GM21381 (cell line): ENCODE results near the gene LLGL2.
"Not testable (repeated sequence)": the region's sequence is repeated elsewhere in the genome, so short reads cannot be mapped to it uniquely, and the experiment has no call there.

Source experiments
- ATAC-seq: cut with Tn5 transposase; IDR thresholded peaks from one replicate; pipeline ENCODE4 v1.9.1; 2021; ENCODE audit warnings: mild to moderate bottlenecking, moderate library complexity; ENCODE audit not compliant: unreplicated experiment

LLGL2 gene

GRCh38 chr17:75568412-75569255 is 43.1 kb downstream of the LLGL2 start:
- no peak for ATAC-seq

DNA sequence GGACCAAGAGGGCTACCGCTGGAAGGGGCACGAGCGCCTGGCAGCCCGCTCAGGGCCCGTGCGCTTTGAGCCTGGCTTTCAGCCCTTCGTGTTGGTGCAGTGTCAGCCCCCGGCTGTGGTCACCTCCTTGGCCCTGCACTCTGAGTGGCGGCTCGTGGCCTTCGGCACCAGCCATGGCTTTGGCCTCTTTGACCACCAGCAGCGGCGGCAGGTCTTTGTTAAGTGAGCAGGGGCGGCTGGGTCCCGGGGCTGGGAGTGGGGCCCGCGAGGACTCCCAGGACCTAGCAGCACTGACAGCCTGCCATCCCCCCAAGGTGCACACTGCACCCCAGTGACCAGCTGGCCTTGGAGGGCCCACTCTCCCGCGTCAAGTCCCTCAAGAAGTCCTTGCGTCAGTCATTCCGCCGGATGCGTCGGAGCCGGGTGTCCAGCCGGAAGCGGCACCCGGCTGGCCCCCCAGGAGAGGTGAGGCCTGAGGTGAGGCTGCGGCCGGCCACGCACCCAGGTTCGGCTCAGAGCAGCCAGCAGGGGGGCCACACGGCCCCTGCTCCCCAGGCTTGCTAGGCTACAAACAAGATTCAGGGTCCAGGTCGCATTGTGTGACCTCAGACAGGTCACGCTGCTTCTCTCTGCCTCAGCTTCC is 44.7 kb downstream of the LLGL2 start:
- ATAC-seq, result no peak

DNA sequence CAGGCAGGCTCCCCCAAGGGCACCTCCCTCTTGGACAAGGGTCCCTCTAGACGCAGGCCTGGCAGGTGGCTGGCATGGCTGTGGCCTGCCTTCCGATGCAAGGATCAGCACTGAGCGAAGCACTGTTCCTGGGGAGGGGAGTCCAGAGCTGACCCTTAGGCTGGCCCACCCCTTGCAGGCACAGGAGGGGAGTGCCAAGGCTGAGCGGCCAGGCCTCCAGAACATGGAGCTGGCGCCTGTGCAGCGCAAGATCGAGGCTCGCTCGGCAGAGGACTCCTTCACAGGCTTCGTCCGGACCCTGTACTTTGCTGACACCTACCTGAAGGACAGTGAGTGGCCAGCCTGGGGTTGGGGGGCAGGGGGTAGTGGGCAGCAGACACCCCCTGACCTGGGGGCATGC is 45.3 kb downstream of the LLGL2 start:
- no peak for ATAC-seq

DNA sequence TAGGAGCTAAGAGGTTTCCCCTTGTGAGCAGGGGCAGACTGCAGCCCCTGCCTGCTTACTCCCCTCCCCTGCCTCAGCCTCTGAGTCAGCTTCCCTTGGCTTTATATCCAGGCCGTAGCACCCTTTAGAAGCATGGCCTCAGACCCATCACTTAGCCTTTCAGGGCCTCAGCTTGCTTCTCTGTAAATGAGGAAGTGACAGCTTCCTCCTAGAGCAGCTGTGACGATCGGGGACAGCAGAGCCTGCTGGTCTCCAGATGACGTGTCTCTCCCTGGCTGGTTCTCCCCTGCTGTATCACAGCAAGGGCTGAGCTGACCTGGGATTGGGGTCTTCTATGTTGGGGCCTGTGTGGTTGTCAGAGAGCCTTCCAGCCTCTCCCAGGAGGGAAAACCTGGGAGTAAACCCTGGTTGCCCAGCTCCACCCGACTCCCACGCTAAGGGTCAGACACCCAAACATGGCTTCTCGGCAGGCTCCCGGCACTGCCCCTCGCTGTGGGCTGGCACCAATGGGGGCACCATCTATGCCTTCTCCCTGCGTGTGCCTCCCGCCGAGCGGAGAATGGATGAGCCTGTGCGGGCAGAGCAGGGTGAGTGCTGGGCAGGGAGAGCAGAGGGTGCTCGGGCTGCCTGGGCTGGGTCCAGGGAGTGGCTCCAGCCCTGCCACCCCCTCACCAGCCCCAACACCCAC is 45.8 kb downstream of the LLGL2 start:
- no peak for ATAC-seq

DNA sequence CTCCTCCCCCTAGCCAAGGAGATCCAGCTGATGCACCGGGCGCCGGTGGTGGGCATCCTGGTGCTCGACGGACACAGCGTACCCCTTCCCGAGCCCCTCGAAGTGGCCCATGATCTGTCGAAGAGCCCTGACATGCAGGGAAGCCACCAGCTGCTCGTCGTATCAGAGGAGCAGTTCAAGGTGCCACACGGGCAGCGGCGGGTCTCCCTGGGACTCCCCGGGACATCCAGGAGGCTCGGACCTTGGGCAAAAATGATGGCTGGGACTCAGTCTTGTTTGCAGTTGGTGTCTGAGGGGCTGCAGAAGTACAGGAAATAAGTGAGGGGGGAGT is 46.4 kb downstream of the LLGL2 start:
- no peak for ATAC-seq

DNA sequence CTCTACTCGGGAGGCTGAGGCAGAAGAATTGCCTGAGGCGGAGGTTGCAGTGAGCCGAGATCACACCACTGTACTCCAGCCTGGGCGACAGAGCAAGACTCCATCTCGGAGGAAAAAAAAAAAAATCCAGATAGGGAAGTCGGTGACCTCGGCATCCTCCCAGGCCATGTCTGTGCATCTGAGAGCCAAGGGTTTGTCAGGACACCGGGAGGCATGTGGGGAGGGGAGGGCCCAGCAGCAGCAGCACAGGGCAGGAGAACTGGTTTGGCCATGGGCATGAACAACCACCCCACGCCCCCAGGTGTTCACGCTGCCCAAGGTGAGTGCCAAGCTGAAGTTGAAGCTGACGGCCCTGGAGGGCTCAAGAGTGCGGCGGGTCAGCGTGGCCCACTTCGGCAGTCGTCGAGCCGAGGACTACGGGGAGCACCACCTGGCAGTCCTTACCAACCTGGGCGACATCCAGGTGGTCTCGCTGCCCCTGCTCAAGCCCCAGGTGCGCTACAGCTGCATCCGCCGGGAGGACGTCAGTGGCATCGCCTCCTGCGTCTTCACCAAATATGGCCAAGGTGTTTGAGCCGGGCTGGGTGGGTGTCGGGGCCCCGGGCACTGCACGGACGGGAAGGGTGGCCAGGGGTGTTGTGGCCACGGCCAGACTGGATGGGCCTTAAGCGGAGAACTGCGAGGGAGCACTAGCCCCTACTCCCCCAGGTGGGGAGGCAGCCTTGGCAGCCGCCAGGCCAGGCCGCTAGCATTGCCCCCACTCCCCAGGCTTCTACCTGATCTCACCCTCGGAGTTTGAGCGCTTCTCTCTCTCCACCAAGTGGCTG is 47.4 kb downstream of the LLGL2 start:
- ATAC-seq, result no peak

DNA sequence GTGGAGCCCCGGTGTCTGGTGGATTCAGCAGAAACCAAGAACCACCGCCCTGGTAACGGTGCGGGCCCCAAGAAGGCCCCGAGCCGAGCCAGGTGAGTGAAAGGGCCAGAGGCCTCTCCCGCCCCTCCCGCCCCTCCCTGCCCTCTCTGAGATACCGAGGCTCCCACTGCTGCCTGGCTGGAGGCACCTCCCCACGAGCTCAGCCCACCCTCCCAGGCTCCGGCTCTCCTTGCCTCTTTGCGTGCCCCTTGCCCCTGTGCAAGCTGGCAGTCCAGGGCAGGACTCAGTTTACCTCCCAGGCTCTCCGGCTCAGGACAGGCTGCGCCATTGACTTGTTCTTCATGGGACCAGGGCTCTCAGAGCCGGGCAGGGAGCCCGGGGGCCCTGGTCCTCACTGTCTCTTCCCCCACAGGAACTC is 48.1 kb downstream of the LLGL2 start:
- no peak for ATAC-seq

DNA sequence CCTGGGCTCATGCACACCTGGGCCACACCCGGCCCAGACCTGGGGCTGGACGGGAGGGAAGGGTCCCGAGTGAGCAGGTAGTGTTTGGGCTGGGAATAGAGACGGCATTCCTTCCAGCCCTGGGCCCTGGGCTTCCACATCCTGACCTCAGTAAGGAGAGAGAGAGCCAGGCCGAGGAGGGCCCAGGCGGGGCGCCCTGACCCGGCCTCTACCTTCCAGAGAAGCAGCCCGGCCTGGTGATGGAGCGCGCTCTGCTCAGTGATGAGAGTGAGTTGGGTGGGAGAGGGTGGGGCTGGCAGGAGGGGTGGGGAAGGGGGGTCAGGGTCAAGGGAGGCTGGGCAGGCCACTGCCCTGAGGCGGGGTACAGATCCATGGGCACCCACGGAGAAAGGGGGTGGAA is 48.5 kb downstream of the LLGL2 start:
- ATAC-seq, result no peak

DNA sequence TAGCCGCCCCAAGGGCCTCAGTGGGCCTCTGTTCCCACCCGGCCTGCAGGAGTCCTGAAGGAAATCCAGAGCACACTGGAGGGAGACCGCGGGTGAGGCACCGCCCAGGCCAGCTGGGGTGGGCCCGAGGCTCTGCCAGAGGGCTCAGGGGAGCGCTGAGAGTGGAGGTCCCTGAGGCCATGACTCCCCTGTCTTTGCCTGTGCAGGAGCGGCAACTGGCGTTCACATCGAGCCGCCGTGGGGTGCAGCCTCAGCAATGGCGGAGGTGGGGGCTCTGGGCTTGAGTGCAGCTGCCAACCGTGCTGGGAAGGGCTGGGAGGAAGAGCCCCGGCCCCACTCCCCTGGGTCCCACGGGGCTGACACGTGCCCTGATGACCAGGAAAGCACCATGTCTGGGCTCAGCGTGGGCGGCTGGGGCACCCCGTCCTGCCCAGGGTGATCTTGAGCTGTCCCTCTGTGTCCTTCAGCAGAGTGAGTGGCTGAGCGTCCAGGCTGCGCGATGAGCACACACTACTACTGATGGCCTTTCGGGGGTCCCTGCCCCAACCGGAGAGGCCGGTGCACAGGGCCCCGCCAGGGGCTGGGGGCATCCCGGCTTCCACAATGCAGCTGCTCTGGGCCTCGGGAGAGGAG is 49.0 kb downstream of the LLGL2 start:
- no peak for ATAC-seq

DNA sequence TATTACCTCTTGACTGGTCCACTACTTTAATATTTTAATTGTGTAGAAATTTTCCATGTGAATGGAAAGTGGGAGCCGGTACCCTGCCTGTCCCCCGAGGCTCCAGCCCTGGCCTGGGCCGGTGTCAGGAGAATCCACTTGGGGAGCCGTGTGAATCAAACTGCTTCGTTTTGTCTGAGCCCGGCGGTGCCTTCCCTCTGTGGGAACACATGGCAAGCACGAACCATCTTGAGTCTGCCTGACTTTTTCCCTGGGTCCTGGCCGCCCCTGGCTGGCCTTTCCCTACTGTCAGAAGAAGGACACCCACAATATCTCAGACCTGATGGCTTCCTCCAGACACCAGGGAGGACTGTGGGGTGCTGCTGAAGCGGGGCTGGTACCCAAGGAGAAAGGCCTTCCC is 49.7 kb downstream of the LLGL2 start:
- ATAC-seq, result no peak

- ATAC-seq, result no peak
Observed at GRCh38 chr17:75575728-75576127, 50.2 kb downstream of the LLGL2 start.

DNA sequence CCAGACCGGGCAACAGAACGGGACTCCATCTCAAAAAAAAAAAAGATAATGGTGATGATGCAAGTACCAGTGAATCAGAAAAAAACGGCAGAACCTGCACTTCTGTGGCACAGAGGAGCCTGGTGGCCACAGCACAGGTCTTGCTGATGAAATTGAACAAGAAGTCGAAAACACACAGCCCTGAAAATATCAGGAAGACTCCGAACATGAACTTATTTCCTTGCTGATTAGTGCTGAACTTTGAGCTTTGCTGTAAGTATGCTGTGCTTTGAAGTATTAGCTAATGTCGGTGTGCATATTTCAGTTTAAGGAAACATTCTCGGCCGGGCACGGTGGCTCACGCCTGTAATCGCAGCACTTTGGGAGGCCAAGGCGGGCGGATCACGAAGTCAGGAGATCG is 51.2 kb downstream of the LLGL2 start:
- ATAC-seq, result no peak

DNA sequence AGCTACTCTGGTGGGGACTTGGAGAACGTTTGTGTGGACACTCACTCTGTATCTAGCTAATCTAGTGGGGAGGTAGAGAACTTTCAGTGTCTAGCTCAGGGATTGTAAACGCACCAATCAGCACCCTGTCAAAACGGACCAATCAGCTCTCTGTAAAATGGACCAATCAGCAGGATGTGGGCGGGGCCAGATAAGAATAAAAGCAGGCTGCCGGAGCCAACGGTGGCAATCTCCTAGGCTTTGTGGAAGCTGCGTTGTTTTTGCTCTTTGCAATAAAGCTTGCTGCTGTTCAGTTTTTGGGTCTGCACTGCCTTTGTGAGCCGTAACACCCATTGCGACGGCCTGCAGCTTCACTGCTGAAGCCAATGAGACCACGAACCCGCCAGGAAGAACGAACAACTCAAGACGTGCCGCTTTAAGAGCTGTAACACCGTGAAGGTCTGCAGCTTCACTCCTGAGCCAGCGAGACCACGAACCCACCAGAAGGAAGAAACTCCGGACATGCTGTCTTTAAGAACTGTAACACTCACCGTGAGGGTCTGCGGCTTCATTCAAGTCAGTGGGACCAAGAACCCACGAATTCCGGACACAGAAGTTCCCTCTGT is 55.7 kb downstream of the LLGL2 start:
- ATAC-seq, result not testable (repeated sequence)

GRCh38 chr17:75583197-75583596 is 57.7 kb downstream of the LLGL2 start:
- not testable (repeated sequence) for ATAC-seq

DNA sequence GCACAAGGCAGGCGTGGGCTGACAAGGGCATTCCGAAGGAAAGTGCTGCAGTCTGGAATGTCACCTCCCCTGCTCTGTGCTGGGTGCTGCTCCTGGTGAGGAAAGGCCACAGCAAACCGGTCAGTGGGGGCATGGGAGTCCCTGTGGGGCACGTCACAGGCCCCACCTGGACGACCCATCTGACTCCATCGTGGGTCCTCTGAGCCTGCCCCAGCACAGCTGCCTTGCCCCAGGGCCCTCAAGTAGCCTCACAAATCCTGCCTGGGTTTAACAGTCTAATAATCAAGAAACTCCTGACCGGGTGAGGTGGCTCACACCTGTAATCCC is 59.3 kb downstream of the LLGL2 start:
- no peak for ATAC-seq

DNA sequence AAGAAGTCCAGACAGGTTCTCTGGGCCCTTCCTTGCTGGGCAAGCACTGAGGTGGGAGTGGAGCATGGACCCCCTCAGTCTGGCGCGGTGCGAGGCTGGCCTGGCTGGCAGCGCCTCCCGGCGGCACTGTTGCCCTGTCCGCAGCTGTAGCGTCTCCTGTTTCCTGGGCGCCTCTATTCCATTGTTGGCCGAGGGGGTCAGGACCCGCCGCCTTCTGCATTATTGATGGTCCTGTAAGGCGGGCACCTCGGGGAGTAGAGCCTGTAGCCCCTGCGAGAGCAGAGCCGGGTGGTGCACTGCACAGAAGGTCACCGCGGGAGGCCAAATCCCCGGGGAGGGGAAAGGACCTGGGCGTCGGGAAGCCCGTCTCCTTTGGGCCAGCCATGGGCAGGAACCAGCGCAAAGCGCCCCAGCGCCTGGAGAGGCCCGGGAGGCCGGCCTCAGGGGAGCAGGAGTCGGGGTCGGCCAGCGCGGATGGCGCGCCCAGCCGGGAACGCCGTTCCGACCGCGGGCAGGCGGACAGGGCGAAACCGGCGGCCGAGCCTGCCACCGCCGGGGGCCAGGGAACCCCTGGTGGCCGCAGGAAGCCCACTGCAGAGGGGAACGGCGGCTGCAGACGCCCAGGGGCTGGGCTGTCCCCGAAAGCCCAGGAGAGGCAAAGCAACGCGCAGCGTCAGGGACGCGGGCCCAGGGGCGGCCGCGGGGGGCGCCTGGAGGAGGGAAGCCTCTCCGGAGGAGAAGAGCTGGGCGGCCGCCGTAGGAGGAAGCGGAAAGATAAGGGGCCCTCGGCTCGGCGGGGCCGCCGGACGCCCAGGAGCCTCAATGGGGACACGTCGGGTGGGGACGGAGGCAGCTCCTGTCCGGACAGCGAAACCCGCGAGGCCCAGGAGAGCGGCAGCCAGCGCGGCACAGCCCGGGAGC is 62.4 kb downstream of the LLGL2 start, which contains the start of gene MYO15B:
Gene MYO15B (plus strand): TSS at position 126 of the 921 bp plus-strand sequence. CDS start 258 bp downstream, at position 384.
- ATAC-seq, result peak; percentile 23

DNA sequence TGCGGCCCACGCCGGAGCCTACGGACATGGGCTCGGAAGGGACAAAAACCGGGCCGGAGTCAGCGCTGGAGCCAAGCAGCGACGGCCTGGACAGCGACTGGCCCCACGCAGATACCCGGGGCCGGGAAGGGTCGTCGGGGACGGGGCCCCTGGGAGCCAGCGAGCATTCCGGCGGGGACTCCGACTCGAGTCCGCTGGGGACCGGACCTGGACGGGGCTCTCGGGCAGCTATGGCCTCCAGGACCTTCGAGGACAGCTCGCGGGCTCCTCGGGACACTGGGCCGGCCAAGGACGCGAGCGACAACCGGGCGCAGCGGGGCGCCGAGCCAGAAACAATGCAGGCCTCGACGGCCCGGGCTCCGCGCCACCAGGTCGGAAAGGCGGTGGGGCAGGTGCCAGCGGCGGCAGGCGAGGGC is 63.1 kb downstream of the LLGL2 start:
- peak; percentile 25 for ATAC-seq

GRCh38 chr17:75589012-75589918 is 63.8 kb downstream of the LLGL2 start:
- peak; percentile 64 for ATAC-seq
